Ectodermal cell (in vitro differentiated cells): Measurements from ENCODE around the gene NEK4.
"Not testable (repeated sequence)": the region's sequence is repeated elsewhere in the genome, so short reads cannot be mapped to it uniquely, and the experiment has no call there.

Source experiments
- H3K27ac ChIP-seq: 2 replicates; pipeline ENCODE4 v1.7.0; 2013; ENCODE audit warnings: mild to moderate bottlenecking, low read depth, low read length; ENCODE audit not compliant: insufficient read depth, poor library complexity, severe bottlenecking
- H3K27me3 ChIP-seq: 2 replicates; pipeline ENCODE4 v1.7.0; 2013; ENCODE audit warnings: mild to moderate bottlenecking, low read length; ENCODE audit not compliant: insufficient read depth, control insufficient read depth, poor library complexity, severe bottlenecking
- H3K36me3 ChIP-seq: one replicate; pipeline ENCODE4 v1.7.0; 2013; ENCODE audit warnings: low read length; ENCODE audit not compliant: control insufficient read depth, insufficient read depth
- H3K4me1 ChIP-seq: one replicate; pipeline ENCODE4 v1.7.0; 2013; ENCODE audit warnings: low read length; ENCODE audit not compliant: control insufficient read depth, insufficient read depth
- H3K4me3 ChIP-seq: 2 replicates; pipeline ENCODE4 v1.7.0; 2013; ENCODE audit warnings: low read depth, low read length, control low read depth; ENCODE audit not compliant: insufficient read depth
- H3K9me3 ChIP-seq: 2 replicates; pipeline ENCODE4 v1.7.0; 2013; ENCODE audit warnings: mild to moderate bottlenecking, low read length, moderate library complexity; ENCODE audit not compliant: control insufficient read depth
- WGBS, 2 experiments: methylation state at CpG; one replicate each; pipeline ENCODE4 v1.1.7; 2013; ENCODE audit warnings: missing lambda C conversion rate in 2 of 2; 5-methylcytosine and 5-hydroxymethylcytosine counted together

The NEK4 gene

GRCh38 chr3:52685709-52686691, 84.7 kb downstream of the NEK4 start, which contains the start of the genes GNL3 and PBRM1:
Gene GNL3 (plus strand): TSS chr3:52686032. CDS start chr3:52686093, 61 bp downstream.
Gene PBRM1 (minus strand): TSS chr3:52685913.
- Histone ChIP-seq H3K27me3 (no peaks in the 10 kb centered on the region), H3K4me3 (peak within 1 kb of the TSS; percentile 84), H3K36me3 (peaks cover 35% of the 10 kb centered on the region), H3K9me3 (no peaks in the 10 kb centered on the region), H3K27ac (peak within 1 kb of the TSS; percentile 97), H3K4me1 (peaks cover 8% of the 10 kb centered on the region)
- WGBS, 2 experiments, result 0% methylated on average over 82 of the region's 82 CpGs

GRCh38 chr3:52685285-52685708, 85.4 kb downstream of the NEK4 start:
- Histone ChIP-seq H3K36me3 (peaks cover 28% of the 10 kb centered on the region), H3K27ac (peak overlapping the region; percentile 97), H3K4me1 (peaks cover 8% of the 10 kb centered on the region), H3K27me3 (no peaks in the 10 kb centered on the region), H3K9me3 (no peaks in the 10 kb centered on the region), H3K4me3 (peak overlapping the region; percentile 84)
- whole genome bisulfite sequencing, 2 experiments, result 0% methylated on average over 41 of the region's 41 CpGs

GRCh38 chr3:52684184-52684583, 86.6 kb downstream of the NEK4 start:
- WGBS, 2 experiments, result 89% methylated on average over 5 of the region's 5 CpGs; no CpG with 5 or more reads in 1 of the 2 experiments
- no peaks in the 10 kb centered on the region for H3K9me3 ChIP-seq

GRCh38 chr3:52683611-52684010, 87.1 kb downstream of the NEK4 start:
- no peaks in the 10 kb centered on the region for H3K9me3 ChIP-seq
- no peaks in the 10 kb centered on the region for H3K27me3 ChIP-seq
- 84 to 86% methylated on average over 6 of the region's 6 CpGs for WGBS, 2 experiments
- H3K36me3 ChIP-seq, result peaks cover 15% of the 10 kb centered on the region
- H3K4me1 ChIP-seq, result peaks cover 8% of the 10 kb centered on the region
- H3K4me3 ChIP-seq, result no peak overlapping the region
- no peak overlapping the region for H3K27ac ChIP-seq

More at GRCh38 chr3:52684184-52684583, 86.6 kb downstream of the NEK4 start:
- no peak overlapping the region for H3K27ac ChIP-seq
- peaks cover 17% of the 10 kb centered on the region for H3K36me3 ChIP-seq
- peaks cover 8% of the 10 kb centered on the region for H3K4me1 ChIP-seq
- H3K27me3 ChIP-seq, result no peaks in the 10 kb centered on the region
- no peak overlapping the region for H3K4me3 ChIP-seq

- no peaks in the 10 kb centered on the region for H3K9me3 ChIP-seq
- no peaks in the 10 kb centered on the region for H3K27me3 ChIP-seq
- H3K4me1 ChIP-seq, result peaks cover 4% of the 10 kb centered on the region
- no peak overlapping the region for H3K4me3 ChIP-seq
- H3K36me3 ChIP-seq, result peaks cover 7% of the 10 kb centered on the region
- H3K27ac ChIP-seq, result no peak overlapping the region
These were observed 88.7 kb downstream of the NEK4 start for GRCh38 chr3:52682016-52682415.

GRCh38 chr3:52681596-52681995, 89.1 kb downstream of the NEK4 start:
- Histone ChIP-seq H3K4me1 (no peaks in the 10 kb centered on the region), H3K36me3 (peaks cover 11% of the 10 kb centered on the region), H3K27me3 (no peaks in the 10 kb centered on the region), H3K4me3 (no peak overlapping the region), H3K27ac (no peak overlapping the region), H3K9me3 (no peaks in the 10 kb centered on the region)
- WGBS, 2 experiments, result 85 to 87% methylated on average over 3 of the region's 3 CpGs

- no peak overlapping the region for H3K27ac ChIP-seq
- no peaks in the 10 kb centered on the region for H3K27me3 ChIP-seq
- H3K36me3 ChIP-seq, result peaks cover 18% of the 10 kb centered on the region
- H3K9me3 ChIP-seq, result no peaks in the 10 kb centered on the region
- H3K4me3 ChIP-seq, result no peak overlapping the region
- H3K4me1 ChIP-seq, result no peaks in the 10 kb centered on the region
- 83 to 100% methylated on average over 1 of the region's 1 CpG for WGBS, 2 experiments
These were observed 90.9 kb downstream of the NEK4 start for GRCh38 chr3:52679811-52680210.

- Histone ChIP-seq H3K4me1 (no peaks in the 10 kb centered on the region), H3K36me3 (peaks cover 18% of the 10 kb centered on the region), H3K9me3 (no peaks in the 10 kb centered on the region), H3K4me3 (no peak overlapping the region), H3K27me3 (no peaks in the 10 kb centered on the region), H3K27ac (no peak overlapping the region)
- 91 to 96% methylated on average over 3 of the region's 3 CpGs for WGBS, 2 experiments
These were observed 91.6 kb downstream of the NEK4 start for GRCh38 chr3:52679199-52679538.

GRCh38 chr3:52678265-52679198, 92.2 kb downstream of the NEK4 start:
- Histone ChIP-seq H3K36me3 (peaks cover 18% of the 10 kb centered on the region), H3K27me3 (no peaks in the 10 kb centered on the region), H3K4me1 (no peaks in the 10 kb centered on the region), H3K27ac (no peak overlapping the region), H3K9me3 (no peaks in the 10 kb centered on the region), H3K4me3 (no peak overlapping the region)
- WGBS, 2 experiments, result 96 to 97% methylated on average over 6 of the region's 6 CpGs

- peaks cover 23% of the 10 kb centered on the region for H3K36me3 ChIP-seq
- not testable (repeated sequence) for H3K4me3 ChIP-seq, H3K4me1 ChIP-seq, H3K27me3 ChIP-seq, H3K27ac ChIP-seq, H3K9me3 ChIP-seq
- WGBS, 2 experiments, result 92 to 94% methylated on average over 3 of the region's 3 CpGs
These were observed 94.5 kb downstream of the NEK4 start for GRCh38 chr3:52676201-52676600.
